Measurements from ENCODE around the gene CLDN4.

DNA sequence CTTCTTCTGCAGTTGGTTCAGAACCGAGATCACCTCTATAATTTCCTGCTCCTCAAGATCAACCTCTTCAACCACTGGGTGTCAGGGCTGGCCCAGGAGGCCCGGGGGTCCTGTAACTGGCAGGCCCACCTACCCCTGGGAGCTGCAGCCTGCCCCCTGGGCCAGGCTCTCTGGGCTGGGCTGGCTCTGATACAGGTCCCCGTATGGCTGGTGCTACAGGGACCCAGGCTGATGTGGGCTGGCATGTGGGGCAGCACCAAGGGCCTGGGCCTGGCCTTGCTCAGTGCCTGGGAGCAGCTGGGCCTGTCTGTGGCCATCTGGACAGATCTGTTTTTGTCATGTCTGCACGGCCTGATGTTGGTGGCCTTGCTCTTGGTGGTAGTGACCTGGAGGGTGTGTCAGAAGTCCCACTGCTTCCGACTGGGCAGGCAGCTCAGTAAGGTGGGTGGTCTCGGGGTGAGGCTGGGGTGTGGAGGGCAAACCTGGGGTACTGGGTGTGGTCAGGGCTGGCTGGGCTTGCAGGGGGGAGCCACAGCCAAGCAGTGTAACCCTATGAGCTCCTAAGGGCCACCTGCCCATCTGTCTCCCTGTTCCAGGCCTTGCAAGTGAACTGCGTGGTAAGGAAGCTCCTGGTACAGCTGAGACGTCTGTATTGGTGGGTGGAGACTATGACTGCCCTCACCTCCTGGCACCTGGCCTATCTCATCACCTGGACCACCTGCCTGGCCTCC lies 34.4 kb downstream of the CLDN4 start:
- TF ChIP-seq POLR2A (IDR thresholded peaks at IDR 0.05) = no peak
- TF ChIP-seq, protein P1, sequence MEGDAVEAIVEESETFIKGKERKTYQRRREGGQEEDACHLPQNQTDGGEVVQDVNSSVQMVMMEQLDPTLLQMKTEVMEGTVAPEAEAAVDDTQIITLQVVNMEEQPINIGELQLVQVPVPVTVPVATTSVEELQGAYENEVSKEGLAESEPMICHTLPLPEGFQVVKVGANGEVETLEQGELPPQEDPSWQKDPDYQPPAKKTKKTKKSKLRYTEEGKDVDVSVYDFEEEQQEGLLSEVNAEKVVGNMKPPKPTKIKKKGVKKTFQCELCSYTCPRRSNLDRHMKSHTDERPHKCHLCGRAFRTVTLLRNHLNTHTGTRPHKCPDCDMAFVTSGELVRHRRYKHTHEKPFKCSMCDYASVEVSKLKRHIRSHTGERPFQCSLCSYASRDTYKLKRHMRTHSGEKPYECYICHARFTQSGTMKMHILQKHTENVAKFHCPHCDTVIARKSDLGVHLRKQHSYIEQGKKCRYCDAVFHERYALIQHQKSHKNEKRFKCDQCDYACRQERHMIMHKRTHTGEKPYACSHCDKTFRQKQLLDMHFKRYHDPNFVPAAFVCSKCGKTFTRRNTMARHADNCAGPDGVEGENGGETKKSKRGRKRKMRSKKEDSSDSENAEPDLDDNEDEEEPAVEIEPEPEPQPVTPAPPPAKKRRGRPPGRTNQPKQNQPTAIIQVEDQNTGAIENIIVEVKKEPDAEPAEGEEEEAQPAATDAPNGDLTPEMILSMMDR (IDR thresholded peaks at IDR 0.05) = no peak

Data from lower leg skin (tissue), 3 donors.